Activated CD8-positive, alpha-beta memory T cell treated with anti-CD3 and anti-CD28 coated beads, Interleukin-2, amount 50 U/mL, for 48 hours (primary cell): Measurements from ENCODE around the gene SNF8.
"Not testable (repeated sequence)": the region's sequence is repeated elsewhere in the genome, so short reads cannot be mapped to it uniquely, and the experiment has no call there.

Experiments used
- DNase-seq: peaks from one replicate; pipeline ENCODE4 v3.0.0-alpha.2; 2020

SNF8 gene

GRCh38 chr17:48944515-48945260, at the start of gene SNF8:
Gene SNF8, minus strand, starts transcription at chr17:48944842. Its CDS starts 108 bp downstream, at chr17:48944734.
- DNase-seq, result peak; percentile 99

- no peak for DNase-seq
Observed at GRCh38 chr17:48993951-48994350, 49.3 kb upstream of the SNF8 start.

GRCh38 chr17:48993305-48993704, 48.7 kb upstream of the SNF8 start:
- no peak for DNase-seq

GRCh38 chr17:48992444-48992843, 47.8 kb upstream of the SNF8 start:
- no peak for DNase-seq

GRCh38 chr17:48990882-48991357, 46.3 kb upstream of the SNF8 start:
- no peak for DNase-seq

- no peak for DNase-seq
Observed at GRCh38 chr17:48989100-48989499, 44.5 kb upstream of the SNF8 start.

- DNase-seq, result peak; percentile 13
Observed at GRCh38 chr17:48985436-48986245, 41.0 kb upstream of the SNF8 start.

GRCh38 chr17:48981927-48982539, 37.4 kb upstream of the SNF8 start:
- DNase-seq, result no peak

GRCh38 chr17:48973806-48974205, 29.2 kb upstream of the SNF8 start:
- no peak for DNase-seq

- DNase-seq, result no peak
Observed at GRCh38 chr17:48972749-48973097, 28.1 kb upstream of the SNF8 start.

GRCh38 chr17:48970865-48971687, 26.4 kb upstream of the SNF8 start:
- no peak for DNase-seq

- DNase-seq, result no peak
Observed at GRCh38 chr17:48970224-48970623, 25.6 kb upstream of the SNF8 start.

GRCh38 chr17:48961516-48962233, 17.0 kb upstream of the SNF8 start:
- no peak for DNase-seq

GRCh38 chr17:48960834-48961515, 16.3 kb upstream of the SNF8 start:
- DNase-seq, result no peak

GRCh38 chr17:48954300-48954755, 9.7 kb upstream of the SNF8 start:
- DNase-seq, result no peak

- no peak for DNase-seq
Observed at GRCh38 chr17:48952904-48953303, 8.3 kb upstream of the SNF8 start.

- DNase-seq, result no peak
Observed at GRCh38 chr17:48951572-48951971, 6.9 kb upstream of the SNF8 start.

GRCh38 chr17:48945261-48945651, 614 bp upstream of the SNF8 start:
- DNase-seq, result not testable (repeated sequence)

- no peak for DNase-seq
Observed at GRCh38 chr17:48933035-48933434, 11.6 kb downstream of the SNF8 start.

- no peak for DNase-seq
Observed at GRCh38 chr17:48930435-48930873, 14.2 kb downstream of the SNF8 start.

GRCh38 chr17:48929812-48930165, 14.9 kb downstream of the SNF8 start:
- no peak for DNase-seq
